HCT116 (cell line): Measurements from ENCODE around the gene TTLL9. TPM values are rescaled to one million over a fixed set of nuclear protein-coding genes. Genes with fewer than 3 reads are reported as not detected.
A peak's percentile ranks its signal among the peaks of the same experiment; 100 is the strongest.
"Not testable (repeated sequence)": the region's sequence is repeated elsewhere in the genome, so short reads cannot be mapped to it uniquely, and the experiment has no call there.

ENCODE experiments used
- ATAC-seq: fragments of 200-7000 bp; cut with Tn5 transposase; 2 replicates; pipeline ENCODE4 v1.9.1; 2020; ENCODE audit warnings: mild to moderate bottlenecking, moderate library complexity
- BruUV-seq: library from RNA; stranded (reverse); fragments of 400-500 nt; replicated peaks from 2 replicates; lab custom pipeline; 2021; lab: Mats Ljungman, UMichigan
- CTCF ChIA-PET: fragments of 300-600 bp; sonication (Branson Sonifier 250); formaldehyde crosslinking; loops from one replicate; lab custom pipeline; 2021; ENCODE audit warnings: antibody characterized with exemption; lab: Charles Lee
- POLR2A ChIA-PET: fragments of 300-600, 350-600 bp; sonication (Branson Sonifier 250); formaldehyde crosslinking; loops from one replicate; lab custom pipeline; 2021; ENCODE audit warnings: antibody characterized with exemption; lab: Charles Lee
- RAD21 ChIA-PET, 2 experiments: fragments of 300-600 bp; sonication (Branson Sonifier 250); formaldehyde crosslinking; loops; one replicate each; lab custom pipeline; 2023; ENCODE audit warnings: low total read pairs in 2 of 2; ENCODE audit not compliant: uncharacterized antibody in 2 of 2, unreplicated experiment in 2 of 2, low non-redundant PET in 1 of 2; lab: Charles Lee
- DNase-seq: peaks from one replicate; pipeline ENCODE4 v3.0.0-alpha.2; 2010; ENCODE audit warnings: low read depth, low spot score
- H2AFZ ChIP-seq: fragments of 200-600 bp; shearing (Covaris generic), sonication (generic); 2 replicates; pipeline ENCODE4 v1.6.1; 2017; ENCODE audit warnings: low read depth, mixed run types, mixed read lengths, antibody characterized with exemption, low read length; ENCODE audit not compliant: poor library complexity, severe bottlenecking
- H3K27ac ChIP-seq: 2 replicates; pipeline ENCODE4 v1.5.1; 2012; ENCODE audit warnings: low read depth, low read length
- H3K27me3 ChIP-seq: fragments of 200-600 bp; sonication (generic); 2 replicates; pipeline ENCODE4 v1.6.1; 2016; ENCODE audit warnings: mixed run types, low read length, mixed read lengths; ENCODE audit not compliant: insufficient read depth
- H3K36me3 ChIP-seq, 2 experiments: fragments of 200-500 bp in 1 of 2; fragments of 200-600 bp in 1 of 2; sonication (Bioruptor generic) in 1 of 2; sonication (generic) in 1 of 2; 2 replicates each; pipeline versions ENCODE4 v1.5.1 to v1.6.1; 2014 to 2016; ENCODE audit warnings: low read length in 2 of 2, inconsistent platforms in 1 of 2, mixed read lengths in 1 of 2, mixed run types in 1 of 2; ENCODE audit not compliant: insufficient read depth in 2 of 2, control insufficient read depth in 1 of 2
- H3K4me1 ChIP-seq, 2 experiments: fragments of 200-600 bp in 1 of 2; sonication (generic) in 1 of 2; 2 replicates each; pipeline versions ENCODE4 v1.5.1 to v1.6.1; 2012 to 2017; ENCODE audit warnings: low read length in 2 of 2, inconsistent platforms in 1 of 2, mild to moderate bottlenecking in 1 of 2, mixed read lengths in 1 of 2, mixed run types in 1 of 2, moderate library complexity in 1 of 2; ENCODE audit not compliant: insufficient read depth in 2 of 2, control insufficient read depth in 1 of 2
- H3K4me2 ChIP-seq: fragments of 200-600 bp; sonication (generic); 2 replicates; pipeline ENCODE4 v1.6.1; 2017; ENCODE audit warnings: mixed run types, low read length, mixed read lengths
- H3K4me3 ChIP-seq, 2 experiments: fragments of 200-600 bp in 1 of 2; sonication (generic) in 1 of 2; replicated peaks in 1 of 2; 2 replicates each; pipeline ENCODE4 v1.5.1; 2011 to 2016; ENCODE audit warnings: low read length in 2 of 2, control low read depth in 1 of 2, low read depth in 1 of 2, mild to moderate bottlenecking in 1 of 2, mixed read lengths in 1 of 2, mixed run types in 1 of 2
- H3K79me2 ChIP-seq: fragments of 200-600 bp; sonication (generic); 2 replicates; pipeline ENCODE4 v1.6.1; 2017; ENCODE audit warnings: mild to moderate bottlenecking, mixed run types, low read length, moderate library complexity, mixed read lengths; ENCODE audit not compliant: insufficient read depth
- H3K9ac ChIP-seq: fragments of 200-600 bp; sonication (generic); 2 replicates; pipeline ENCODE4 v1.6.1; 2016; ENCODE audit warnings: low read length, mixed read lengths
- H3K9me2 ChIP-seq: fragments of 200-600 bp; sonication (generic), shearing (Covaris generic); 2 replicates; pipeline ENCODE4 v1.6.1; 2017; ENCODE audit warnings: mixed run types, mild to moderate bottlenecking, moderate library complexity; ENCODE audit not compliant: insufficient read depth
- H3K9me3 ChIP-seq, 2 experiments: fragments of 200-500 bp in 1 of 2; fragments of 200-600 bp in 1 of 2; sonication (Bioruptor generic) in 1 of 2; sonication (generic) in 1 of 2; 2 replicates each; pipeline ENCODE4 v1.6.1; 2014 to 2017; ENCODE audit warnings: low read length in 2 of 2, mixed read lengths in 2 of 2, inconsistent platforms in 1 of 2, low read depth in 1 of 2, mild to moderate bottlenecking in 1 of 2, mixed run types in 1 of 2, moderate library complexity in 1 of 2; ENCODE audit not compliant: control insufficient read depth in 1 of 2, insufficient read depth in 1 of 2
- H4K20me1 ChIP-seq: fragments of 200-600 bp; sonication (generic), shearing (Covaris generic); 2 replicates; pipeline ENCODE4 v1.6.1; 2017; ENCODE audit warnings: mixed run types, mild to moderate bottlenecking, moderate library complexity; ENCODE audit not compliant: insufficient read depth
- SIN3A ChIP-seq: IDR thresholded peaks from 2 replicates; pipeline ENCODE4 v1.6.1; 2012; ENCODE audit warnings: low read depth
- SP1 ChIP-seq: IDR thresholded peaks from 2 replicates; pipeline ENCODE4 v1.6.1; 2012; ENCODE audit warnings: low read depth
- SRF ChIP-seq: IDR thresholded peaks from 2 replicates; pipeline ENCODE4 v1.6.1; 2012; ENCODE audit warnings: low read depth
- ZNF274 ChIP-seq: fragments of 200-500 bp; sonication (Bioruptor generic); IDR thresholded peaks from 2 replicates; pipeline ENCODE4 v1.6.1; 2014; ENCODE audit warnings: mild to moderate bottlenecking, low read depth, low read length, inconsistent platforms
- intact Hi-C: fragments of 100-400 bp; cut with micrococcal nuclease; formaldehyde crosslinking; loops from 2 replicates; pipeline ENCODE4 v1.10.0; 2022
- total RNA-seq: library from RNA; stranded (reverse); gene quantifications from one replicate; pipeline ENCODE4 v1.2.1, GENCODE V29; 2021; ENCODE audit not compliant: unreplicated experiment
- TF ChIP-seq, protein P1 (sequence below), 3 experiments: fragments of 200-600 bp in 1 of 3; sonication (generic) in 1 of 3; IDR thresholded peaks in 2 of 3; conservative IDR thresholded peaks in 1 of 3; 2 replicates each; pipeline ENCODE4 v1.5.1; 2012 to 2017; ENCODE audit warnings: low read depth in 2 of 3, low read length in 2 of 3, antibody characterized with exemption in 1 of 3, borderline replicate concordance in 1 of 3, control low read depth in 1 of 3, mild to moderate bottlenecking in 1 of 3, mixed read lengths in 1 of 3, mixed run types in 1 of 3, moderate library complexity in 1 of 3; ENCODE audit not compliant: insufficient read depth in 1 of 3
- TF ChIP-seq, protein P2 (sequence below): IDR thresholded peaks from 2 replicates; pipeline ENCODE4 v1.6.1; 2012; ENCODE audit warnings: low read depth

Gene TTLL9
- total RNA-seq, 1 experiment from 2014 or later = not detected

GRCh38 chr20:31920275-31920855 is 49.9 kb downstream of the TTLL9 start:
- Histone ChIP-seq H3K9ac (no peak overlapping the region), H3K4me2 (no peak overlapping the region), H3K9me2 (no peaks in the 10 kb centered on the region), H3K4me3 (no peak overlapping the region), H3K79me2 (no peaks in the 10 kb centered on the region), H3K27me3 (no peaks in the 10 kb centered on the region), H3K27ac (no peak overlapping the region), H4K20me1 (no peaks in the 10 kb centered on the region), H3K9me3 (no peaks in the 10 kb centered on the region), H3K36me3 (no peaks in the 10 kb centered on the region), H2AFZ (no peak overlapping the region), H3K4me1 (no peaks in the 10 kb centered on the region)
- CTCF ChIA-PET = interaction anchor here (2.0 kb wide), 1 partner anchor 32 kb away, joined by 6 read pairs; the partner anchor contains the start of gene PDRG1
- RAD21 ChIA-PET = interaction anchor here in 1 of 2 experiments (0.6 kb wide), 1 partner anchor 67 kb away, joined by 3 read pairs; no protein-coding TSS in a partner anchor
- TF ChIP-seq, protein P1, sequence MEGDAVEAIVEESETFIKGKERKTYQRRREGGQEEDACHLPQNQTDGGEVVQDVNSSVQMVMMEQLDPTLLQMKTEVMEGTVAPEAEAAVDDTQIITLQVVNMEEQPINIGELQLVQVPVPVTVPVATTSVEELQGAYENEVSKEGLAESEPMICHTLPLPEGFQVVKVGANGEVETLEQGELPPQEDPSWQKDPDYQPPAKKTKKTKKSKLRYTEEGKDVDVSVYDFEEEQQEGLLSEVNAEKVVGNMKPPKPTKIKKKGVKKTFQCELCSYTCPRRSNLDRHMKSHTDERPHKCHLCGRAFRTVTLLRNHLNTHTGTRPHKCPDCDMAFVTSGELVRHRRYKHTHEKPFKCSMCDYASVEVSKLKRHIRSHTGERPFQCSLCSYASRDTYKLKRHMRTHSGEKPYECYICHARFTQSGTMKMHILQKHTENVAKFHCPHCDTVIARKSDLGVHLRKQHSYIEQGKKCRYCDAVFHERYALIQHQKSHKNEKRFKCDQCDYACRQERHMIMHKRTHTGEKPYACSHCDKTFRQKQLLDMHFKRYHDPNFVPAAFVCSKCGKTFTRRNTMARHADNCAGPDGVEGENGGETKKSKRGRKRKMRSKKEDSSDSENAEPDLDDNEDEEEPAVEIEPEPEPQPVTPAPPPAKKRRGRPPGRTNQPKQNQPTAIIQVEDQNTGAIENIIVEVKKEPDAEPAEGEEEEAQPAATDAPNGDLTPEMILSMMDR (IDR thresholded peaks at IDR 0.05 in 2 of 3, conservative IDR thresholded peaks at IDR 0.05 in 1 of 3; ENCODE audit: borderline replicate concordance in 1 of 3, insufficient read depth in 1 of 3, low read depth in 2 of 3, low read length in 2 of 3) = no peak
- TF ChIP-seq SP1 = no peak
- TF ChIP-seq SRF = no peak
- no peak for TF ChIP-seq ZNF274
- TF ChIP-seq SIN3A = no peak
- TF ChIP-seq, protein P2, sequence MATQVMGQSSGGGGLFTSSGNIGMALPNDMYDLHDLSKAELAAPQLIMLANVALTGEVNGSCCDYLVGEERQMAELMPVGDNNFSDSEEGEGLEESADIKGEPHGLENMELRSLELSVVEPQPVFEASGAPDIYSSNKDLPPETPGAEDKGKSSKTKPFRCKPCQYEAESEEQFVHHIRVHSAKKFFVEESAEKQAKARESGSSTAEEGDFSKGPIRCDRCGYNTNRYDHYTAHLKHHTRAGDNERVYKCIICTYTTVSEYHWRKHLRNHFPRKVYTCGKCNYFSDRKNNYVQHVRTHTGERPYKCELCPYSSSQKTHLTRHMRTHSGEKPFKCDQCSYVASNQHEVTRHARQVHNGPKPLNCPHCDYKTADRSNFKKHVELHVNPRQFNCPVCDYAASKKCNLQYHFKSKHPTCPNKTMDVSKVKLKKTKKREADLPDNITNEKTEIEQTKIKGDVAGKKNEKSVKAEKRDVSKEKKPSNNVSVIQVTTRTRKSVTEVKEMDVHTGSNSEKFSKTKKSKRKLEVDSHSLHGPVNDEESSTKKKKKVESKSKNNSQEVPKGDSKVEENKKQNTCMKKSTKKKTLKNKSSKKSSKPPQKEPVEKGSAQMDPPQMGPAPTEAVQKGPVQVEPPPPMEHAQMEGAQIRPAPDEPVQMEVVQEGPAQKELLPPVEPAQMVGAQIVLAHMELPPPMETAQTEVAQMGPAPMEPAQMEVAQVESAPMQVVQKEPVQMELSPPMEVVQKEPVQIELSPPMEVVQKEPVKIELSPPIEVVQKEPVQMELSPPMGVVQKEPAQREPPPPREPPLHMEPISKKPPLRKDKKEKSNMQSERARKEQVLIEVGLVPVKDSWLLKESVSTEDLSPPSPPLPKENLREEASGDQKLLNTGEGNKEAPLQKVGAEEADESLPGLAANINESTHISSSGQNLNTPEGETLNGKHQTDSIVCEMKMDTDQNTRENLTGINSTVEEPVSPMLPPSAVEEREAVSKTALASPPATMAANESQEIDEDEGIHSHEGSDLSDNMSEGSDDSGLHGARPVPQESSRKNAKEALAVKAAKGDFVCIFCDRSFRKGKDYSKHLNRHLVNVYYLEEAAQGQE = no peak
- intact Hi-C loops = no loop called here
- no TSS peak for BruUV-seq
- ATAC-seq (peak; percentile 53; the same call in 1 of the 2 replicates), DNase-seq (no peak)
- POLR2A ChIA-PET = no interaction called here

GRCh38 chr20:31921480-31921879 is 51.0 kb downstream of the TTLL9 start:
- ATAC-seq, intact Hi-C loops, BruUV-seq, POLR2A ChIA-PET, H3K79me2 ChIP-seq, H3K36me3 ChIP-seq, H3K27ac ChIP-seq, H4K20me1 ChIP-seq, H3K27me3 ChIP-seq, H3K4me3 ChIP-seq, DNase-seq, H3K4me1 ChIP-seq, H3K9me3 ChIP-seq, H3K4me2 ChIP-seq, H3K9ac ChIP-seq, H2AFZ ChIP-seq, RAD21 ChIA-PET, H3K9me2 ChIP-seq: not testable (repeated sequence)
- CTCF ChIA-PET = interaction anchor here (2.0 kb wide), 1 partner anchor 31 kb away, joined by 6 read pairs; the partner anchor contains the start of gene PDRG1
